HEK293 (cell line): ENCODE measurements around the gene LRRC51.

Source experiments
- ELK4 ChIP-seq: IDR thresholded peaks from 2 replicates; pipeline ENCODE4 v1.6.1; 2011; ENCODE audit warnings: mild to moderate bottlenecking, low read depth, low read length, borderline replicate concordance
- RBAK ChIP-seq: fragments of 450-650 bp; formaldehyde crosslinking; IDR thresholded peaks from 2 replicates; pipeline ENCODE4 v1.5.1; 2016; ENCODE audit warnings: missing biosample characterization, missing genetic modification characterization
- ZNF146 ChIP-seq: fragments of 450-650 bp; formaldehyde crosslinking; IDR thresholded peaks from 2 replicates; pipeline ENCODE4 v1.5.1; 2016; ENCODE audit warnings: missing biosample characterization, missing genetic modification characterization
- ZNF239 ChIP-seq: fragments of 450-650 bp; formaldehyde crosslinking; IDR thresholded peaks from 2 replicates; pipeline ENCODE4 v1.5.1; 2016; ENCODE audit warnings: missing biosample characterization, missing genetic modification characterization
- ZNF747 ChIP-seq: fragments of 450-650 bp; formaldehyde crosslinking; IDR thresholded peaks from 2 replicates; pipeline ENCODE4 v1.5.1; 2016; ENCODE audit warnings: missing biosample characterization, missing genetic modification characterization
- TF ChIP-seq, protein P1 (sequence below): fragments of 450-650 bp; formaldehyde crosslinking; IDR thresholded peaks from 2 replicates; pipeline ENCODE4 v1.5.1; 2017; ENCODE audit warnings: missing biosample characterization, mild to moderate bottlenecking, missing genetic modification characterization, moderate library complexity
- TF ChIP-seq, protein P2 (sequence below): fragments of 450-650 bp; formaldehyde crosslinking; IDR thresholded peaks from 2 replicates; pipeline ENCODE4 v1.5.1; 2016; ENCODE audit warnings: missing biosample characterization, missing genetic modification characterization
- TF ChIP-seq, protein P3 (sequence below): sonication (generic); formaldehyde crosslinking; IDR thresholded peaks from 2 replicates; pipeline ENCODE4 v1.8.1; 2022; ENCODE audit warnings: mild to moderate bottlenecking, moderate library complexity, missing genetic modification reagents

GRCh38 chr11:72069200-72069599, 11.4 kb upstream of the LRRC51 start:
- TF ChIP-seq RBAK (tag by site-specific recombination), result no peak
- TF ChIP-seq ZNF747 (tag by site-specific recombination), result no peak
- TF ChIP-seq, protein P1, sequence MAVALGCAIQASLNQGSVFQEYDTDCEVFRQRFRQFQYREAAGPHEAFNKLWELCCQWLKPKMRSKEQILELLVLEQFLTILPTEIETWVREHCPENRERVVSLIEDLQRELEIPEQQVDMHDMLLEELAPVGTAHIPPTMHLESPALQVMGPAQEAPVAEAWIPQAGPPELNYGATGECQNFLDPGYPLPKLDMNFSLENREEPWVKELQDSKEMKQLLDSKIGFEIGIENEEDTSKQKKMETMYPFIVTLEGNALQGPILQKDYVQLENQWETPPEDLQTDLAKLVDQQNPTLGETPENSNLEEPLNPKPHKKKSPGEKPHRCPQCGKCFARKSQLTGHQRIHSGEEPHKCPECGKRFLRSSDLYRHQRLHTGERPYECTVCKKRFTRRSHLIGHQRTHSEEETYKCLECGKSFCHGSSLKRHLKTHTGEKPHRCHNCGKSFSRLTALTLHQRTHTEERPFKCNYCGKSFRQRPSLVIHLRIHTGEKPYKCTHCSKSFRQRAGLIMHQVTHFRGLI, result no peak
- TF ChIP-seq, protein P2, sequence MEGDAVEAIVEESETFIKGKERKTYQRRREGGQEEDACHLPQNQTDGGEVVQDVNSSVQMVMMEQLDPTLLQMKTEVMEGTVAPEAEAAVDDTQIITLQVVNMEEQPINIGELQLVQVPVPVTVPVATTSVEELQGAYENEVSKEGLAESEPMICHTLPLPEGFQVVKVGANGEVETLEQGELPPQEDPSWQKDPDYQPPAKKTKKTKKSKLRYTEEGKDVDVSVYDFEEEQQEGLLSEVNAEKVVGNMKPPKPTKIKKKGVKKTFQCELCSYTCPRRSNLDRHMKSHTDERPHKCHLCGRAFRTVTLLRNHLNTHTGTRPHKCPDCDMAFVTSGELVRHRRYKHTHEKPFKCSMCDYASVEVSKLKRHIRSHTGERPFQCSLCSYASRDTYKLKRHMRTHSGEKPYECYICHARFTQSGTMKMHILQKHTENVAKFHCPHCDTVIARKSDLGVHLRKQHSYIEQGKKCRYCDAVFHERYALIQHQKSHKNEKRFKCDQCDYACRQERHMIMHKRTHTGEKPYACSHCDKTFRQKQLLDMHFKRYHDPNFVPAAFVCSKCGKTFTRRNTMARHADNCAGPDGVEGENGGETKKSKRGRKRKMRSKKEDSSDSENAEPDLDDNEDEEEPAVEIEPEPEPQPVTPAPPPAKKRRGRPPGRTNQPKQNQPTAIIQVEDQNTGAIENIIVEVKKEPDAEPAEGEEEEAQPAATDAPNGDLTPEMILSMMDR (tag by site-specific recombination), result no peak
- no peak for TF ChIP-seq ZNF239 (tag by site-specific recombination)
- TF ChIP-seq ELK4, result no peak
- no peak for TF ChIP-seq ZNF146 (tag by site-specific recombination)
- TF ChIP-seq, protein P3, sequence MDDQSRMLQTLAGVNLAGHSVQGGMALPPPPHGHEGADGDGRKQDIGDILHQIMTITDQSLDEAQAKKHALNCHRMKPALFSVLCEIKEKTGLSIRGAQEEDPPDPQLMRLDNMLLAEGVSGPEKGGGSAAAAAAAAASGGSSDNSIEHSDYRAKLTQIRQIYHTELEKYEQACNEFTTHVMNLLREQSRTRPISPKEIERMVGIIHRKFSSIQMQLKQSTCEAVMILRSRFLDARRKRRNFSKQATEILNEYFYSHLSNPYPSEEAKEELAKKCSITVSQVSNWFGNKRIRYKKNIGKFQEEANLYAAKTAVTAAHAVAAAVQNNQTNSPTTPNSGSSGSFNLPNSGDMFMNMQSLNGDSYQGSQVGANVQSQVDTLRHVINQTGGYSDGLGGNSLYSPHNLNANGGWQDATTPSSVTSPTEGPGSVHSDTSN (CRISPR knock-in tag), result no peak
